ENCODE results near the gene CNOT4. TPM values are rescaled to one million over a fixed set of nuclear protein-coding genes. Genes with fewer than 3 reads are reported as not detected.
"Not testable (repeated sequence)": the region's sequence is repeated elsewhere in the genome, so short reads cannot be mapped to it uniquely, and the experiment has no call there.

CNOT4 gene
- total and polyA plus RNA-seq, 3 donors from 2014 or later: 38.2 to 56.7 (median 53.2) TPM

DNA sequence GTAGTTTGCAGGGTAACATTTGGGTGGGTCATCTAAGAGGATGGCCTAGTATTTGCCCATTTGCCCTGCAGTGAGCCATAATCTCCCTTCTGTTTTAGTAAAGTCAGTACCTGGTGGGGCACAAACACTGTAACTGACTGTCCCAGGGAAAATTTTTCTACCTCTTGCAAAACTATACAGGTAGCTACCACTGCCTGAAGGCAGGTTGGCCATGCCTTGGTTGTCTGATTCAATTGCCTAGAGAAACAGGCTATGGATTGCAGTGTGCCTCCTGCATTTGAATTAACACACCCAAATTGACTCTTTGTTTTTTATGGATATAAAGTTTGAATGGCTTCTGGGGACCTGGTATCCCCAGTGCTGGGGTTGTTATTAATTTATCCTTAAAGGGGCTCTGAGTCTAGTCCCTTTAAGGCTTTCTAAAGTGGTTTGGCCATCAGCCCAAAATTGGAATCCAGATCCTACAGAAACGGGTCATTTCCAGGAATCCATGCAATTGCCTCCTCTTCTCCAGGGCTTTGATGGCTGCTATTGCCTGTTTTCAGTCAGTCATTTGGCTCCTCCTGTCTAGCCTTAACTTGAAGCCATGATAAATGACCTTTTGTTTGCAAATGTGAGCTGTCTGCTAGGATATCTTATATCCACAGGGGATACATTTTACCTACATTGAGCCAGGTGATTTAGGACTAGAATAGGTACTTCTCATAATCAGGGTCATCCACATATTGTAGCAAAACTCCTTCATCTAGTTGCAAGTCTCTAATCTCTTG, 187.1 kb downstream of the CNOT4 start:
- Histone ChIP-seq H3K4me1 (no peaks in the 10 kb centered on the region), H3K4me3 (no peak overlapping the region), H3K9me3 (no peaks in the 10 kb centered on the region), H3K27ac (no peak overlapping the region), H3K36me3 (ENCODE audit: low read depth, missing control alignments) (no peaks in the 10 kb centered on the region), H3K27me3 (no peaks in the 10 kb centered on the region)
- intact Hi-C loops (cut with DNase I; ENCODE audit: low total_unique reads): no loop called here
- no peak for DNase-seq
- 42 to 57% methylated on average over 1 of the region's 1 CpG for WGBS, 2 donors
- no peak for TF ChIP-seq POLR2A (IDR thresholded peaks at IDR 0.05)
- TF ChIP-seq, protein P1, sequence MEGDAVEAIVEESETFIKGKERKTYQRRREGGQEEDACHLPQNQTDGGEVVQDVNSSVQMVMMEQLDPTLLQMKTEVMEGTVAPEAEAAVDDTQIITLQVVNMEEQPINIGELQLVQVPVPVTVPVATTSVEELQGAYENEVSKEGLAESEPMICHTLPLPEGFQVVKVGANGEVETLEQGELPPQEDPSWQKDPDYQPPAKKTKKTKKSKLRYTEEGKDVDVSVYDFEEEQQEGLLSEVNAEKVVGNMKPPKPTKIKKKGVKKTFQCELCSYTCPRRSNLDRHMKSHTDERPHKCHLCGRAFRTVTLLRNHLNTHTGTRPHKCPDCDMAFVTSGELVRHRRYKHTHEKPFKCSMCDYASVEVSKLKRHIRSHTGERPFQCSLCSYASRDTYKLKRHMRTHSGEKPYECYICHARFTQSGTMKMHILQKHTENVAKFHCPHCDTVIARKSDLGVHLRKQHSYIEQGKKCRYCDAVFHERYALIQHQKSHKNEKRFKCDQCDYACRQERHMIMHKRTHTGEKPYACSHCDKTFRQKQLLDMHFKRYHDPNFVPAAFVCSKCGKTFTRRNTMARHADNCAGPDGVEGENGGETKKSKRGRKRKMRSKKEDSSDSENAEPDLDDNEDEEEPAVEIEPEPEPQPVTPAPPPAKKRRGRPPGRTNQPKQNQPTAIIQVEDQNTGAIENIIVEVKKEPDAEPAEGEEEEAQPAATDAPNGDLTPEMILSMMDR (IDR thresholded peaks at IDR 0.05): no peak

DNA sequence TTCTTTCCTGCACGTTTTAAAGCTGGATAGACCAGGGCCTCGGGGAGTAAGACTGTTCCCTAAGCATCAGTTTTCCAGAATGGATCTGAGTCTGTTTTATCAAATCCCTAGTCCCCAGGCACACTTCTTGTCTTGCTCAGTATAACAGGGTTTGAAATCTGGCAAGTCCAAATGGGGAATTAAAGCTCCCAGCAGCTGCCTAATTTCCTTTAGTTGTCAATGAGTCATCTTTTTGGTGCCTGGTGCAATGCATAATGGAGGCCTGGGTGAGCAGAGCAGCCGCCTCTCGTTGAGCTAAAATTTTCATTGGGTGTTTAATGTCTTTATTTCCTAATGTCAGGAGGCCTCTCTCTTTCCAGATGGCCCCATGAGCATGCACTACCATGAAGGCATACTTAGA, 188.3 kb downstream of the CNOT4 start:
- H3K4me3 ChIP-seq: no peak overlapping the region
- H3K27me3 ChIP-seq: no peaks in the 10 kb centered on the region
- H3K36me3 ChIP-seq (ENCODE audit: low read depth, missing control alignments): no peaks in the 10 kb centered on the region
- H3K27ac ChIP-seq: no peak overlapping the region
- H3K9me3 ChIP-seq: no peaks in the 10 kb centered on the region
- intact Hi-C loops (cut with DNase I; ENCODE audit: low total_unique reads): no loop called here
- peaks cover 7% of the 10 kb centered on the region for H3K4me1 ChIP-seq
- DNase-seq: no peak
- 58 to 79% methylated on average over 4 of the region's 4 CpGs for WGBS, 2 donors
- TF ChIP-seq, protein P1 (IDR thresholded peaks at IDR 0.05): no peak
- TF ChIP-seq POLR2A (IDR thresholded peaks at IDR 0.05): no peak

DNA sequence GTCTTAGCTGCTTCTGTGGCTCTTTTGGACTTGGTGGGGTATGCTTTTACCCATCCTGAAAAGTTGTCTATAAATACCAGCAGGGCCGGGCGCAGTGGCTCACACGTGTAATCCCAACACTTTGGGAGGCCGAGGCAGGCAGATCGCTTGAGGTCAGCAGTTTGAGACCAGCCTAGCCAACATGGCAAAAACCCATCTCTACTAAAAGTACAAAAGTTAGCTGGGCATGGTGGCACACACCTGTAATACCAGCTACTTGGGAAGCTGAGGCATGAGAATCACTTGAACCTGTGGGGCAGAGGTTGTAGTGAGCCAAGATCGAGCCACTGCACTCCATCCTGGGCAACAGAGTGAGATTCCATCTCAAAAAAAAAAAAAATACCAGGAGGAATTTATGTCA, 188.9 kb downstream of the CNOT4 start:
- intact Hi-C loops (cut with DNase I; ENCODE audit: low total_unique reads); H3K9me3 ChIP-seq; H3K36me3 ChIP-seq (ENCODE audit: low read depth, missing control alignments); H3K27me3 ChIP-seq; H3K4me1 ChIP-seq; DNase-seq; H3K4me3 ChIP-seq; H3K27ac ChIP-seq: not testable (repeated sequence)
- WGBS, 2 donors: 95 to 96% methylated on average over 6 of the region's 6 CpGs

DNA sequence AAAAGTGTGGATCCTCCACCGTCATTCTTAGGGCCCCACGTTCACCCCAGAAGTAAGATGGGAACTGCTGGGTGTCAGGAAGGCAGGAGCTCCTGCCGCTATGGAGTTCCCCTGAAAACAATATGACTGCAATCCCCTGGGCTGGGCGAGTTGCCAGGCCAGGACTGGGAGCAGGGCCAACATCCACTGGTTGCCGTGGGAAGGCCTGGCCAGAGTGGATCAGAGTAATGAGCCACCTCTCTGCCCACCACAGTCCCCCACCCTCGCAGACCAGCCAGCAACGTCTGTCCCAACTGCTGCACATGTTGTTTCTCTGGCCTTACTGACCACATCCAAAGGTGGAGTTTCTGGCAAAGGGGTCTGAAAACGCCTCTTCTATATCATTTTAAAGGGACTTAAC, 189.6 kb downstream of the CNOT4 start:
- H3K9me3 ChIP-seq: no peaks in the 10 kb centered on the region
- peak; percentile 81 for DNase-seq
- peaks cover 8% of the 10 kb centered on the region for H3K4me1 ChIP-seq
- no peaks in the 10 kb centered on the region for H3K27me3 ChIP-seq
- H3K4me3 ChIP-seq: no peak overlapping the region
- TF ChIP-seq, protein P1 (IDR thresholded peaks at IDR 0.05): no peak
- no peak for TF ChIP-seq POLR2A (IDR thresholded peaks at IDR 0.05)
- intact Hi-C loops (cut with DNase I; ENCODE audit: low total_unique reads): no loop called here
- WGBS, 2 donors: 43 to 45% methylated on average over 7 to 8 of the region's 8 CpGs
- no peak overlapping the region for H3K27ac ChIP-seq
- H3K36me3 ChIP-seq (ENCODE audit: low read depth, missing control alignments): no peaks in the 10 kb centered on the region

DNA sequence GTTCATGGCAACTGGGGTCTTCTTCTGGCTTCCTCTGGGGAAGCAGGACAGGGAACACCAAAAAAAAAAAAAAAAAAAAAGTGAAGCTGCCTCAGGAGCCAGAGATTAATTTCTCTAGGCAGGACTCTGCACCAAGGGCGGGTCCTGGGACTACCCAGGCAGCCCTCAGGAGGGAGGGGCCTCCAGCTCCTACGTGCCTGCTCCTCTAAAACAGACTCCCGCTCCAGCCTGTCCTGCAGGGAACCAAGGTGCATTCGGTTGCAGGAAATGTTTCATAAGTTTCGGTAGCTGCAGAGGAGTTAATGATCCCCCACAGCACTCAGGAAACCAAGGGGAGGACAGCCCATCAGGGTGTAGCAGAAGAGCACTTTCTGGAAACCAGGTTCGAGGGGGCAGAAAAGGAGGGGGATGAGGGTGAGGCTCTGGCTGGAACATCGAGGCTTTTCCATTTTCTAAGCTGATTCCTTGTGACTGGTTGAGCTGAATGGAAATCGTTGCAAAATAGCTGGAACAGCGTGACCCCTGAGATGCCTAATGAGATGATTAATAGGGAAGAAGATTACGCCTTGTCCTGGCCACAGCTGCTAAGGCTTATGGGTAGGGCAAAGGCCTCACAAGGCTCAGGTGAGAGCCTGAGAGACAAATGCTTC, 192.1 kb downstream of the CNOT4 start:
- Histone ChIP-seq H3K9me3 (no peaks in the 10 kb centered on the region), H3K27me3 (no peaks in the 10 kb centered on the region), H3K4me1 (peaks cover 13% of the 10 kb centered on the region), H3K36me3 (ENCODE audit: low read depth, missing control alignments) (no peaks in the 10 kb centered on the region), H3K27ac (no peak overlapping the region), H3K4me3 (no peak overlapping the region)
- TF ChIP-seq, protein P1 (IDR thresholded peaks at IDR 0.05): no peak
- TF ChIP-seq POLR2A (IDR thresholded peaks at IDR 0.05): no peak
- peak; percentile 36 for DNase-seq
- 46 to 56% methylated on average over 10 of the region's 10 CpGs for WGBS, 2 donors
- intact Hi-C loops (cut with DNase I; ENCODE audit: low total_unique reads): no loop called here
